Esophagus mucosa (tissue), 1 donor: ENCODE results near the gene NDUFA7. TPM values are rescaled to one million over a fixed set of nuclear protein-coding genes. Genes with fewer than 3 reads are reported as not detected.
"Not testable (repeated sequence)": the region's sequence is repeated elsewhere in the genome, so short reads cannot be mapped to it uniquely, and the experiment has no call there.

Source experiments
- ATAC-seq: fragments of 200-7000 bp; cut with Tn5 transposase; one replicate; pipeline ENCODE4 v1.9.1; 2020
- total RNA-seq: library from RNA; stranded (reverse); gene quantifications from one replicate; pipeline ENCODE4 v1.2.4, GENCODE V29; 2023
- donor health status: DM: yes; HTN: yes; CAD: no.

The NDUFA7 gene
- total RNA-seq = 52.2 TPM

DNA sequence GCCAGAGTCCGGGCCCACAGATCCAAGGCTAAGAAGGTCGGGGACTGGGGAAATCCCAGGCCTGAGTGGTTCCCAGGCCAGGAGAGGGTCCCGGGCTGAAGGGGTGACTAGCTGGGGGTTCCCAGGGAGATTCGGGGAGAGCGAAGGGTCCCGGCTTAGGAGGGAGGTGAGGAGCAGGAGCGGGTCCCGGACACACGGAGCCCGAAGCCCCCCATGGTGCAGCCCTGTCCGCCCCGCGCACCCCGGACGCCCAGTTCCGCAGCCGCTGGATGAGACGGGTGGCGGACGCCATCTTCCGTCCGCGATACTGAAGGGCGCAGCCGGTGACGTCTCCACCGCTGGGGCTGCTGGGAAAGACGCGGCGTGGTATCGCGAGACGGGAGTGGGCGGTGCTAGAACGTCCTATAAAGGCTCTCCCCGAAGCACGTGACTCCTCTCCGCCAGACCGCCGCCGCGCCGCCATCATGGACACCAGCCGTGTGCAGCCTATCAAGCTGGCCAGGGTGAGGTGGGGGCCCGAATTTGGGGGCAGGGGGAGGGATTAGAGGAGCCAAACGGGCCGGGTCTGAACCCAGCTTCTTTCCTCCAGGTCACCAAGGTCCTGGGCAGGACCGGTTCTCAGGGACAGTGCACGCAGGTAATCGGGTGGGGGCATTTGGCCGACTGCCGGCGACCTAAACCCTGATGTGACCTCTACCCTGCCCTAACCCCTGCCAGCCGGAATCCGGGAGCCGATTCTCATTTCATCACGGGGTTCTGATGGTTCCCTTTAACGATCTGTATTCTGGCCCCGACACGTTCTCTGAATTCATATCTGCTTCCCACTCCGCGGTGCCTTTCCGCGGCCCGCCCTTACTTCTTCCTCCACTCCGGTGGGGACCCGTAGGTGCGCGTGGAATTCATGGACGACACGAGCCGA is at the start of gene NDUFA7, which contains the start of gene RPS28:
Gene NDUFA7, minus strand, starts transcription at position 309 of the 919 bp plus-strand sequence. Its CDS starts 17 bp downstream, at position 292.
Gene RPS28, plus strand, starts transcription at position 430 of the 919 bp plus-strand sequence. Its CDS starts 35 bp downstream, at position 465.
- peak; percentile 93 for ATAC-seq

DNA sequence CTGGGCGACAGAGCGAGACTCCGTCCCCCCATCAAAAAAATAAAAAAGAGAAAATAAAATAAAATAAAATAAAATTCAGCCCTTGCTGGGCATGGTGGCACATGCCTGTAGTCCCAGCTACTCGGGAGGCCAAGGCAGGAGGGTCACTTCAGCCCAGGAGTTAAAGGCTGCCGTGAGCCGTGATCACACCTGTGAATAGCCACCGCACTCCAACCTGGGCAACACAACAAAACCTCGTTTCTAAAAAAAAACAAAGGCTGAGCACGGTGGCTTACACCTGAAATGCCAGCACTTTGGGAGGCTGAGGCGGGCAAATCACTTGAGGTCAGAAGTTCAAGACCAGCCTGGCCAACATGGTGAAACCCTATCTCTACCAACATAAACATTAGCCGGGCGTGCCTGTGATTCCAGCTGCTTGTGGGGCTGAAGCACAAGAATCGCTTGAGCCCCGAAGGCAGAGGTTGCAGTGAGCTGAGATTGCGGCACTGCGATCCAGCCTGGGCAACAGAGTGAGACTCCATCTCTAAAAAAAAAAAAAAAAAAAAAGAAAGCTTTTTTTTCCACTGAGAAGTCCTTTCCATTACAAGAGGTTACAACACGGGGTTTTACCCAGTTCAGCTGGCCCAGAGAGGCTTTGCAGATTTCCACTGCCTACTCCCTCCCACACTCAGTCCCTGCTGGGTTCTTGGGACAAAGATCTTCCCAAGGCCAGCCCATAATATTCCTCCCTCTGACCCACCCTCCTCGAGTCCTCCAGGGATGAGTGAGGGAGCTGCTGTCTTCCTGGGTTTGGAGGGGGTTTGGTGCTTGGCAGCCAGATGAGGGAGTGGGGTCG is 49.2 kb upstream of the NDUFA7 start:
- ATAC-seq = peak; percentile 4

GRCh38 chr19:8367327-8368001 is 46.3 kb upstream of the NDUFA7 start:
- peak; percentile 14 for ATAC-seq

DNA sequence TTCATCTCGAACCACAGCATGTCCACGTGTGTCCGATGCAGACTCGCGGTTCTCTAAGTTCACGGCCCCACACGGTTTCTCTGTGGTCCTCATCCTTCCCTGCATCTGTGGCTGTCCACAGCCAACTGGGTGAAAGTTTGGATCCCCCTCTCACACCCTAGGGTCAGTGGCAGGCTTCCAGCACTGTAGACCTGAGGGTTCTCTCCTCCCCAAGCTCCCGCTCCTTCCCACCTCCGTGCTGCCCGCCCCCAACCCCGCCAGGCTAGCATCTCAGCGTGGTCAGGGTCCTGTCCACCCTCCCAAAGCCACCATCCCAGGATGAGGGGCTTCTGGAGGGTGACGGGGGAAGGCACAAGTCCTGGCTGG is 45.8 kb upstream of the NDUFA7 start:
- ATAC-seq = no peak

- no peak for ATAC-seq
Measured at GRCh38 chr19:8366121-8366581, 45.0 kb upstream of the NDUFA7 start.

DNA sequence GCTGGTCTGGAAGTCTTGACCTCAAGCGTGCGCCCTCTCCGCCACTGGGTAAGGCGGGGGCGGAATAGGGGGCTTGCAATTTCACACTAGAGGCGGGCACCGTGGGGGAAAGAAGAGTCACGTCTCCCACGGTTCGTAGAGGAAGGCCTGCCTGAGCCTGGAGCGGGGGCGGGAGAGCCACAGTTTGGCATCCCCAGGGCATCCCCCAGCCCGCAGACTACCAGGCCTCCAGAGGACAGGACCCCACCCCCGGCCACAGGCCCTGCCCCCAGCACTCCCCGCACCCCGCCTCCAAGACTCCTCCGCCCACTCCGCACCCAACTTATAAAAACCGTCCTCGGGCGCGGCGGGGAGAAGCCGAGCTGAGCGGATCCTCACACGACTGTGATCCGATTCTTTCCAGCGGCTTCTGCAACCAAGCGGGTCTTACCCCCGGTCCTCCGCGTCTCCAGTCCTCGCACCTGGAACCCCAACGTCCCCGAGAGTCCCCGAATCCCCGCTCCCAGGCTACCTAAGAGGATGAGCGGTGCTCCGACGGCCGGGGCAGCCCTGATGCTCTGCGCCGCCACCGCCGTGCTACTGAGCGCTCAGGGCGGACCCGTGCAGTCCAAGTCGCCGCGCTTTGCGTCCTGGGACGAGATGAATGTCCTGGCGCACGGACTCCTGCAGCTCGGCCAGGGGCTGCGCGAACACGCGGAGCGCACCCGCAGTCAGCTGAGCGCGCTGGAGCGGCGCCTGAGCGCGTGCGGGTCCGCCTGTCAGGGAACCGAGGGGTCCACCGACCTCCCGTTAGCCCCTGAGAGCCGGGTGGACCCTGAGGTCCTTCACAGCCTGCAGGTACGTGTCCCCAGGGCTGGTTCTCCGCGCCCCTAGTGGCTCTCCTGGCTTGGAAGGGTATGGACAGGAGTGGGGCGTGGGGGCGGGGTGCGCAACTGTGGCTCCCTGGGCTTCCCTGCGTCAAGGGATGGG is 42.9 kb upstream of the NDUFA7 start, which contains the start of gene ANGPTL4:
Gene ANGPTL4, plus strand, starts transcription at position 353 of the 969 bp plus-strand sequence. Its CDS starts 167 bp downstream, at position 520.
- peak; percentile 74 for ATAC-seq

GRCh38 chr19:8361921-8362793 is 41.0 kb upstream of the NDUFA7 start:
- ATAC-seq = peak; percentile 88

DNA sequence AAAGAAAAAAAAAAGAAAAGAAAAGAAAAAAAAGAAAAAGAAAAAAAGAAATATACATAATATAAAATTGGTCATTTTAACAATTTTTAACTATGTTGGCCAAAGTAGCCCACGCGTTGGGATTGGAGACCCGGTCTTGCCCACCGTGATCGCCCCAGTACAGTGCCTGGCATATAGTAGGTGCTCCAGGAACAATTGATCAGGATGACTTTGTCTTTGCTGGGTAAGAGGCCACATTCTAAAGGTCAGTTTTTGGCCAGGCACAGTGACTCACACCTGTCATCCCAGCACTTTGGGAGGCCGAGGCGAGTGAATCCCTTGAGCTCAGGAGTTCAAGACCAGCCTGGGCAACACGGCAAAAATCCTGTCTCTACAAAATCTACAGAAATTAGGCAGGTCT is 39.0 kb upstream of the NDUFA7 start:
- no peak for ATAC-seq

GRCh38 chr19:8358948-8359347 is 37.8 kb upstream of the NDUFA7 start:
- ATAC-seq = no peak

DNA sequence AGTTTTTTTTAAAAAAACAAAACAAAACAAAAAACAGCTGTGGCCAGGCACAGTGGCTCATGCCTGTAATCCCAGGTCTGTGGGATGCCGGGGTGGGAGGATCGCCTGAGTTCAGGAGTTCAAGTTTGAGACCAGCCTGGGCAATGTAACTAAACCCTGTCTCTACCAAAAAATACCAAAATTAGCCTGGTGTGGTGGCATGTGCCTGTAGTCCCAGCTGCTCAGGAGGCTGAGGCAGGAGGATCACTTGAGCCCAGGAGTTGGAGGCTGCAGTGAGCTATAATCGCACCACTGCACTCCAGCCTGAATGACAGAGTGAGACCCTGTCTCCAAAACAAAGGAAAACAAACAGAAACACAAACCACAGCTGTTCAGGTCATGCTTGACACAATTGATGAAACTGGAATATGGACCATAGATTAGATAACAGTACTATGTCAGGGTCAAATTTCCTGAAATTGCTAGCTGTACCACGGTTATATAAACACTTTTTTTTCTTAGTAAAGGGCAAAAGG is 35.9 kb upstream of the NDUFA7 start:
- ATAC-seq = no peak

DNA sequence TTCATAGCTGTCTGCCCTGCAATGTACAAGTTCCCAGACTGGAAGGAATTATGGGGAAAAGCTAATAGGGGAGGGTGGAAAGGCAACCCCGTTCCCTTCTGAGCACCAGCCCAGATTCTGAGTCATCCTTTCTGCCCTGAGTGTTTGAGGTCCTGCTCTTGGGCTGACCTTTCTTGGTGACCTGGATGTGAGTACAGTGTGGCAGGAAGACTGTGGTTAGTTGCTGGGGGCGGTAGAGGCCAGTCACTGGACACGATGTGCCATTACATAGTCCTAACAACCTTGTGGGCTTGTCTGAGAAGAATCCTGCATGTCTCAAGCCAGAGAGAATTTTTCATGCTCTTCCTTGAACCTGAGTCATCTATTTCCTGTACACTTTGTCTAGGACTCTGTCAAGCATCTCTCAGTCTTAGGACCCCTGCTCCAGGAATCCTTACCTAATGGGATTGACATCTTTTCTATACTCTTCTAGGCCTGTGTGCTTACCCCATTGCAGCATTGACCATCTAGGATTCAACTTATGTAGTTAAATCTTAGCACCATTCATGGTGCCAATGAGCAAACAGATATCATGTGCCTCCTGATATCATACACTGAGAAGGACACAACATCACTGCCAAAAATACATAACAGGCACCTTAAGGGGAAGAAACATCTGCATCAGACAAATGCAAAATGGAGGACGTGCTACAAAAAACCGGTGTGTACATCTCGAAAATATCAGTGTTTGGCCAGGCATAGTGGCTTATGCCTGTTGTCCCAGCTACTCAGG is 34.6 kb upstream of the NDUFA7 start:
- peak; percentile 78 for ATAC-seq

DNA sequence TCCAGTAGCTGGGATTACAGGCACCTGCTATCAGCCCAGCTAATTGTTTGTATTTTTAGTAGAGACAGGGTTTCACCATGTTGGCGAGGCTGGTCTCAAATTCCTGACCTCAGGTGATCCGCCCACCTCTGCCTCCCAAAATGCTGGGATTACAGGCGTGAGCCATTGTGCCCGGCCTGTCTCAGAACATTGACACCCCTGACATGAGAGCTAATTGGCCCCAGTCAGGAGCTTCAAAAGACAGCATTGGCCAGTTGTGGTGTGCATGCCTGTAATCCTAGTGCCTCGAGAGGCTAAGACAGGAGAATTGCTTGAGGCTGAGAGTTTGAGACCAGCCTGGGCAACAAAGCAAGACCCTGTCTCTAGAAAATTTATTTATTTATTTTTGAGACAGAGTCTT is 31.7 kb upstream of the NDUFA7 start:
- not testable (repeated sequence) for ATAC-seq

- ATAC-seq = no peak
Measured at GRCh38 chr19:8352134-8352827, 31.1 kb upstream of the NDUFA7 start.

DNA sequence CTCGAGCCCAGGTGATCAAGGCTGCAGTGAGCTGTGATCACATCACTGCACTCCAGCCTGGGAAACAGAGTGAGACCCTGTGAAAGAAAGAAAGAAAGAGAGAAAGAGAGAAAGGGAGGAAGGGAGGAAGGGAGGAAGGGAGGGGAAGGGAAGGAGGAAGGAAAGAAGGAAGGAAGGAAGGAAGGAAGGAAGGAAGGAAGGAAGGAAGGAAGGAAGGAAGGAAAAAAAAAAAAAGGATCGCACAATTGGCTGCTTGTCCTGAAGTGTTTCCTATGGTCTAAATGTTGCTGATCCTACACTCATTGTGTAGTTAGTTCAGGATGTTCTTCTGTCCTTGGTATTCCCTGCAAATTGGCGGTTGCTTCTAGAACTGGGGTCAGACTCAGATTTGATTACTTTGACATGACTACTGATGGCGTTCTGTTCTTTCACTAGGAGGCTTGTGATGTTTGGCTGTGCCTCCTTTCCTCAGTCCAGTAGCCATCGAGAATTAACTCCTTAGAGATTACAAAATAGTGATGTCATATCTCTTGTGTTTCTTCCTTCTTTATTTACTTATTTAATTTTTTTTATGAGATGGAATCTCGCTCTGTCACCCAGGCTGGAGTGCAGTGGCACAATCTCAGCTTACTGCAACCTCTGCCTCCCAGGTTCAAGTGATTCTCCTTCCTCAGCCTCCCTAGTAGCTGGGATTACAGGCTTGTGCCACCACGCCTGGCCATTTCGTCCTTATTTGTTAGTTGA is 28.6 kb upstream of the NDUFA7 start:
- not testable (repeated sequence) for ATAC-seq

DNA sequence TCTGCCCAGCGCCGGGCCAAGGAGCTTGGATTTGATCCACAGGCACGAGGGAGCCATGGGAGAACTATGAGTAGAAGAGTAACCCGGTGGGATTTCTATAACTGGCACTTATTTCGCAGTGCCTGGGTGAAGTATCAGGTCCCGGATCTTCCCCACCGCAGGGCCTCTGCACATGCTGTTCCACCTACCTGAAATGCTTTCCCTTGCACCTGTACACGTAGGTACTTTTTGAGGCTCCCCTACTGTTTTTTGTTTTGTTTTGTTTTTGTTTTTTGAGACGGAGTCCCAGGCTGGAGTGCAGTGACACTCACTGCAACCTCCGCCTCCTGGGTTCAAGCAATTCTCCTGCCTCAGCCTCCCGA is 22.3 kb upstream of the NDUFA7 start:
- ATAC-seq = no peak

GRCh38 chr19:8342684-8343482 is 21.7 kb upstream of the NDUFA7 start, which contains the start of gene KANK3:
Gene KANK3 (minus strand): TSS chr19:8343262. CDS start chr19:8337828, 5,434 bp downstream.
- peak; percentile 98 for ATAC-seq

- ATAC-seq = peak; percentile 16
Measured at GRCh38 chr19:8342316-8342683, 21.1 kb upstream of the NDUFA7 start.
